GM13977 (cell line): ENCODE data around the gene AAR2.

Source experiments
- DNase-seq: peaks from one replicate; pipeline ENCODE4 v3.0.0; 2012; ENCODE audit warnings: low spot score
- CTCF ChIP-seq: IDR thresholded peaks from 2 replicates; pipeline ENCODE4 v1.5.1; 2012; ENCODE audit warnings: mild to moderate bottlenecking, control low read depth; ENCODE audit not compliant: insufficient read depth; ENCODE audit errors: extremely low read depth, missing control alignments
- in situ Hi-C: fragments of 300-500 bp; cut with MboI; formaldehyde crosslinking; loops from one replicate; pipeline ENCODE4 v1.12.0; 2022; ENCODE audit warnings: low sequenced_read_pairs, low pct_unique_long_range_greater_than_20kb, mixed read lengths, inconsistent platforms; ENCODE audit not compliant: unreplicated experiment

AAR2 gene

GRCh38 chr20:36241678-36242077, 5.4 kb downstream of the AAR2 start:
- in situ Hi-C loops = no loop called here
- DNase-seq = no peak
- TF ChIP-seq CTCF = no peak

- in situ Hi-C loops = no loop called here
- no peak for DNase-seq
- no peak for TF ChIP-seq CTCF
These were observed 7.4 kb downstream of the AAR2 start for GRCh38 chr20:36243726-36244125.

GRCh38 chr20:36246401-36246800, 10.1 kb downstream of the AAR2 start:
- no peak for DNase-seq
- no peak for TF ChIP-seq CTCF
- in situ Hi-C loops = no loop called here

GRCh38 chr20:36248836-36249235, 12.6 kb downstream of the AAR2 start:
- no peak for TF ChIP-seq CTCF
- in situ Hi-C loops = no loop called here
- DNase-seq = no peak

GRCh38 chr20:36249450-36249849, 13.2 kb downstream of the AAR2 start:
- in situ Hi-C loops = no loop called here
- no peak for TF ChIP-seq CTCF
- DNase-seq = no peak

- no peak for DNase-seq
- in situ Hi-C loops = no loop called here
- TF ChIP-seq CTCF = no peak
These were observed 15.1 kb downstream of the AAR2 start for GRCh38 chr20:36251426-36251825.

GRCh38 chr20:36252511-36252910, 16.2 kb downstream of the AAR2 start:
- no peak for TF ChIP-seq CTCF
- in situ Hi-C loops = no loop called here
- no peak for DNase-seq
